DMS 273 treated with DMSO at 0.1 percent for 48 hours (cell line): ENCODE data around the gene PTTG1.
A peak's percentile ranks its signal among the peaks of the same experiment; 100 is the strongest.

Source experiments
- DNase-seq: peaks from one replicate; lab custom pipeline; 2025; lab: John Stamatoyannopoulos, UW

Gene PTTG1

GRCh38 chr5:160421625-160422258 is at the start of gene PTTG1:
TSS of gene PTTG1 (plus strand) at chr5:160421855. CDS start at chr5:160422313, 458 bp downstream.
- DNase-seq: peak; percentile 87

GRCh38 chr5:160375166-160375565 is 46.5 kb upstream of the PTTG1 start:
- DNase-seq: no peak

GRCh38 chr5:160375701-160376100 is 46.0 kb upstream of the PTTG1 start:
- DNase-seq: no peak

DNA sequence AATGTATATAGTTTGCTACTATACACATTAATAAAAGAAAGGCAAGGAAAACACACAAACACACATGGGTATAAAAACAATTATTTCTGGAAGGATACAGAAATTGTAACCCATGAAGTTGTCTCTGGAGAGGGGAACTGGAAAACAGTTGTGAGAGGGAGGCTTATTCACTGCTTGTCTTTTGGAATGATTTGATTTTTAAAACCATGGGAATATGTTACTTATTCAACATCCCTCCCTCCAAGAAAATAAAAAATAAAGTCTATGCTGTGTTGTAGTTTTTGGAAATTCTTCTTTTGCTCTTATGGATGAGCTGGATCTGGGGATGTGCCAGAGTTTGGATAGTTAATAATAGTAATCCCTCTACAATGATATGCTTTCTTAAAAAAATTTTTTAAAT is 45.2 kb upstream of the PTTG1 start:
- no peak for DNase-seq

DNA sequence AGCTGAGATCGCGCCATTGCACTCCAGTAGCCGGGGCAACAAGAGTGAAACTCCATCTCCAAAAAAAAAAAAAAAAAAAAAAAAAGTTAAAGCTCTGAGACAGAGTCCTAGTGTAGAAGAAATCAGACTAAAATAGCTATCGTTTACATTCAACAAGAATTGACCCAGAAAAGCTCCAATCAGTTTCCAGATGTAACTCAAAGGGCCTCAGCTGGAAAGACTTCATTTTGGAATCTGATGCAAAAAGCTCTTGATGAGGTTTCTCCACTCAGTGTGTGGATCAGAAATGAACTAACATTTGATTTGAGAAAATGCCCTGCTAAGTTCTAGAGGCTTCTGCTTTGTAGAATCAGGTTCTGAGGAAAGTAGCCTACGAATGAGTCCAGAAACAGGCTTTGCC is 44.0 kb upstream of the PTTG1 start:
- DNase-seq: no peak

DNA sequence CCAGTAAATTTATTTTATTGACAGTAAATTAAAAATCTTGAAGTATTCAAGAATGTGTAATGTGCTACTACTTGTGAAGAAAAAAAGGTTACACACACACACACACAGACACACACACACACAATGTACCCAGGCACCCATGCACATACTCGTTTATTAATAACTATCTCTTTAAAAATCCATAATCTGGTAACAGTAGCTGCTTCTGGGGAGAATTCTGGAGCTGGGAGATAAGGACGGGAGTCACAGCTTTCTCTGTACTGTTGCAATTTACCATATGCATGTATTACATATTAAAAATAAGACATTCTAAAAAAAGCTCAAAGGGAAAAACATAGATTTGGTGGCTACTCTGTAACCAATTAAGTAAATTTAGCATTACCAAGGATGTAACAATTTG is 43.3 kb upstream of the PTTG1 start:
- no peak for DNase-seq

- no peak for DNase-seq
Measured at GRCh38 chr5:160379511-160379910, 42.1 kb upstream of the PTTG1 start.

DNA sequence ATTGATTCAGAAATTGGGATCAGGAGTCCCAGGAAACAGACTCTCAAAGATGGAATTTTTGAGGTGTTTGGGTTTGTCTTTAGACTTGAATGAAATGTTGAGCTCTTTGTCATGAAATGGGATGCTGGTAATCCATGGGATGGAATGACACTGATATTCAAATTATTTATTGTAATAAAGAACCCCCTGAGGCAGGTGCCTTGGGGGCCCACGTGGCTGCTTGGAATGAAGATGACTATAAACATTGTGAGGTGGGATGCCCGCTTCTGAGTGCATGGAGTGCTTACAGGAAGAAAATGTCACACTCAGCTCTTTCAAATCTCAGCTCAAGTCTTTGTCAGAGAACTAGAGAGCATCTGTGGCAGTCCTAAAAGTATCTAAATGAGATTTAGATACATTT is 41.6 kb upstream of the PTTG1 start:
- DNase-seq: no peak

DNA sequence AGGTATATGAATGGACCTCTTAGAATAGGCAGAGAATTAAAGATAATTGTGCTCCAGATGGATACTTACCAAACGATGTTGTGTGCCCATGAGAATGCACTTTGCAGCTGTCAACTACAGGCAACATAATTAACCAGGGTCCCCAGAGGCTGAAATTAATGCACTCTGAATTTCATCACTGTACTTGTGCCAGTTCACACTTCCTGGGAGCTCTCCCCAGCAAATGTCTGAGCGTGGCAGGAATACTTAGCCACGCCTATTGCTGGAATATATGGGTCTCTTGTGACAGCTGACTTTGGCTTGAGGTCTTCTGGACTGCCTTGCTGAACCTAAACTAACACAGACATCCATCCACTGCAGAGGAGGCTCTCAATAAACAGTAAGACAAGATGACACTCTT is 39.3 kb upstream of the PTTG1 start:
- DNase-seq: peak; percentile 57

GRCh38 chr5:160384681-160385080 is 37.0 kb upstream of the PTTG1 start:
- no peak for DNase-seq

DNA sequence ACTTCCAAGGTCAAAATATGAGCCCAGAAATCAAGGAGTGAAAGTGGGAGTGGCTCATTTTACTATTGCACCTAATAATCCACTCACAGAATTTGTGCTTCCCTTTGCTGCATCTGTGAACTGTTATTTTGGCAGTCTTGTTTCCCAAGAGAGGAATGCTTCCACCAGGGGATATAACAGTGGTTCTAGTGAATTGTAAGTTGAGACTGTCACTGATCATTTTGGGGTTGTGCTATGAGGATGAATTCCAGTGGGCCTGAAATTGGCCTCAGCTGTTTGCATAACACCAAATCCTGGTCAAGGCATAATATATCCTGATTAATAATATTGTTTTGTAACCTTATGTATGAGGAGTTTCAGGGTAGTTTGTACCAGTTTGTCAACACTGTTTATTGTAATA is 36.2 kb upstream of the PTTG1 start:
- no peak for DNase-seq

GRCh38 chr5:160387445-160387844 is 34.2 kb upstream of the PTTG1 start:
- no peak for DNase-seq

GRCh38 chr5:160390787-160391696 is 30.6 kb upstream of the PTTG1 start:
- DNase-seq: no peak

DNA sequence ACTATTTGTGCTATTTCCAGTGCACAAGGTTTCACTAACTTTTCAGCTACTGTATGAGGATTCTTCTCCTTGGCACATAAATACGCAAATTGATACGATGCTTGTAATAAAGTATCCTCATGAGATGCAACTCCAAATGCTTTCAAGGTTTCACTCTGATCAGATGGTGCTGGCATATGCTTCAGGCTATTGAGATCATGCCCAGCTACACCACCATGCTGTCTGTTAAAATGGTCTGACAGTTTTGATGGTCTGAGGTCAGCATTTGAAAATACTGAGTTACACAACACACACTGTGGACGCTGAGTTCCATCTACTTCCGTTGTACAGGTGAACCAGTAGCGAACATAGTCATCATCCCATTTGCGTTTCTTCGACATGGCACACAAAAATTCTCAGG is 26.5 kb upstream of the PTTG1 start:
- DNase-seq: no peak

DNA sequence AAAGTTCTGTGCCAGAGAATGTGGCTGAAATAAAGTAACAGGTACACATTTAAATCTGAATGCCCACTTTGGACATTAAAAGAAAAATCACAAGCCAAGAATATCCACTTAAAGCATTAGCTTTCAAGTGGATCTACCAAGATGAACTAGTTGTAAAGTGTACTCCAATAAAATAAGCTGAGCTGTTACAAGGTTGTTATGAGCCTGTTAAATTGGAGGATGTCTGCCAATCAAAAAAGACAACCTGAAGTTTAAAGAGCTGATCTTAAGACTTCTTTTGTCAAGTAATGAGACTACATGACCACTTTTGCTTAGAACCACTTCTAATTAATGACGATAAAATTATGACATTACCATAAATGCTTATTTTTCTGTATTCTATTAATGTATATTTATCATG is 24.2 kb upstream of the PTTG1 start:
- no peak for DNase-seq

- no peak for DNase-seq
Measured at GRCh38 chr5:160398806-160399205, 22.8 kb upstream of the PTTG1 start.

DNA sequence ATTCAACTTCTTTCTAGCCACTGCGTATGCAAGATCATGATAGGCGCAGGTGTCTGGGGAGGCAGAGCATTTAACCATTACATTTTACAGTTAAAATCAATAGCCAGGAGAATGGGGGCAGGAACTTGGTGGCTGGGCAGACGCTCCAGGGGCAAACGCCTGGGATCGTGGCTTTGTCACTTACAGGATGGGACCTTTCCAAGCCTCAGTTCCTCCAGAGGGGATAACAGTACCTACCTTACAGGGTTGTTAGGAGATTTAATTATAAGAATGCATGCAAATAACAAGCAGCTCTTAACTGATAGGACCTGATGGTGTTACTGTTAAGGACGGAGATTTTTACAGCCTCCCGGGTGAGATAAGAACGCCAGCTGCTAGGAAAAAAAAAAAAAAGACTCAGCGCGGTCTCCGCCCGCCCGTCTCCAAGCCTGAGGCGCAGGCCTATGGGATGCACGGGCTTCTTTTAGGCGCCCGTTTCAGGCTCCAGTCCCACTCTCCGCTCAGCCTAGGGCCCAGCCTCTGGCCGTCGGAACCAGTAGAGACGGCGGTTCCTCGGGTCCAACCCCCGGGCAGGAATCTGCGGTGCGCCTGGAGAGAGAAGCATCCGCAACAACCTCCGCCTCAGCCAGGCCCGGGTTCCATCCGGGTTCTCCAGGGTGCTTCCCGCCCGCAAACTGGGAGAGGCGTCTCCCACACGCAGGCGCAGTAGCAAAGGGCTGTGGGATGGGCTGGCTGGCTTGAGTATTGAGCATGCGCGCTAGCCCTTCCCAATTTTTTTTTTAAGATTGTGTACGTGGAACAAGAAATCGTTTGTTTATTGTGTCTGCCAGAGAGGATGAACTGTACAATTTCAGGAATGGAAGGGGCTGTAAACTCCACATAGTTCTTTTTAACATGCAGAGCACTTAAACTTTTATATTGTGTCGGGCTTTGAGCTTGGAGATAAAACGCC is 22.0 kb upstream of the PTTG1 start, which contains the start of gene FAM200C:
FAM200C (minus strand) TSS at position 653 of the 952 bp plus-strand sequence. CDS start 4,564 bp downstream, outside the sequence.
- DNase-seq: peak; percentile 86

GRCh38 chr5:160418561-160419457 is 2.8 kb upstream of the PTTG1 start, which contains the start of gene SLU7:
TSS of gene SLU7 (minus strand) at chr5:160419081. CDS start at chr5:160415294, 3,787 bp downstream.
- DNase-seq: peak; percentile 91

- no peak for DNase-seq
Measured at GRCh38 chr5:160419458-160420330, 2.0 kb upstream of the PTTG1 start.

DNA sequence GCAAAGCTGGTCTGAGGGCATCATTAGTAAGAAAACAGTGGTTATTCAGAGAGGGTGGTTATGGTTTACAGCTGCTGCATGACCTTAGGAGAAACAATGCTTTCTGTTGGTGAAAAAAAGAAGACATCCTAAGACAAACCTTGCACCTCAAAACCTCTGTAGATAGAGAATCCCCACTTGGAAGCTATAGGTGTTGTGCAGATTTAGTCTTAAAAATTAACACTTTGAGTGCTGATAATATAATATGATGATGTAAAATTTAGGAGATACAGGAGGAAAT is 1.4 kb upstream of the PTTG1 start:
- no peak for DNase-seq
